Panc1 (cell line): Measurements from ENCODE around the gene TSHZ2. TPM values are rescaled to one million over a fixed set of nuclear protein-coding genes. Genes with fewer than 3 reads are reported as not detected.

Source experiments
- ATAC-seq: fragments of 200-7000 bp; cut with Tn5 transposase; 2 replicates; pipeline ENCODE4 v1.9.1; 2020; ENCODE audit warnings: mild to moderate bottlenecking, moderate library complexity
- BruUV-seq: library from RNA; stranded (reverse); fragments of 400-500 nt; replicated peaks from 2 replicates; lab custom pipeline; 2021; lab: Mats Ljungman, UMichigan
- CTCF ChIA-PET: fragments of 300-600 bp; sonication (Branson Sonifier 250); formaldehyde crosslinking; loops from one replicate; lab custom pipeline; 2022; ENCODE audit warnings: antibody characterized with exemption; lab: Charles Lee
- POLR2A ChIA-PET: fragments of 300-600 bp; sonication (Branson Sonifier 250); formaldehyde crosslinking; loops from one replicate; lab custom pipeline; 2022; ENCODE audit warnings: antibody characterized with exemption; lab: Charles Lee
- DNase-seq: peaks from one replicate; pipeline ENCODE4 v3.0.0-alpha.2; 2010; ENCODE audit warnings: low read depth, low spot score
- H3K27ac ChIP-seq: 2 replicates; pipeline ENCODE4 v1.5.1; 2011; ENCODE audit warnings: mild to moderate bottlenecking, low read length, inconsistent platforms
- H3K27me3 ChIP-seq: fragments of 200-500 bp; sonication (Bioruptor generic); 2 replicates; pipeline ENCODE4 v1.6.0; 2014; ENCODE audit warnings: low read length, inconsistent platforms; ENCODE audit not compliant: control insufficient read depth, insufficient read depth
- H3K36me3 ChIP-seq: fragments of 200-500 bp; sonication (Bioruptor generic); 2 replicates; pipeline ENCODE4 v1.5.1; 2014; ENCODE audit warnings: inconsistent platforms, mild to moderate bottlenecking, low read length, moderate library complexity; ENCODE audit not compliant: control insufficient read depth, insufficient read depth
- H3K4me1 ChIP-seq: 2 replicates; pipeline ENCODE4 v1.5.1; 2011; ENCODE audit warnings: inconsistent platforms, mild to moderate bottlenecking, low read length, moderate library complexity; ENCODE audit not compliant: control insufficient read depth, insufficient read depth
- H3K4me3 ChIP-seq, 2 experiments: 2 replicates each; pipeline ENCODE4 v1.5.1; 2011 to 2012; ENCODE audit warnings: low read depth in 2 of 2, low read length in 2 of 2, mild to moderate bottlenecking in 2 of 2, inconsistent platforms in 1 of 2, moderate library complexity in 1 of 2
- H3K9me3 ChIP-seq: fragments of 200-500 bp; sonication (Bioruptor generic); 2 replicates; pipeline ENCODE4 v1.5.1; 2014; ENCODE audit warnings: low read depth, mild to moderate bottlenecking, inconsistent platforms, low read length, moderate library complexity; ENCODE audit not compliant: control insufficient read depth, insufficient read depth
- POLR2AphosphoS5 ChIP-seq: IDR thresholded peaks from 2 replicates; pipeline ENCODE4 v1.6.1; 2012; ENCODE audit warnings: mild to moderate bottlenecking, low read depth, low read length, moderate library complexity
- SIN3A ChIP-seq: IDR thresholded peaks from 2 replicates; pipeline ENCODE4 v1.6.1; 2012; ENCODE audit warnings: low read depth, mild to moderate bottlenecking, low read length, moderate library complexity, borderline replicate concordance; ENCODE audit not compliant: insufficient read depth
- TCF7L2 ChIP-seq: IDR thresholded peaks from 2 replicates; pipeline ENCODE4 v1.6.1; 2011; ENCODE audit warnings: mild to moderate bottlenecking, low read depth, low read length, inconsistent platforms
- in situ Hi-C: cut with HindIII; loops from 2 replicates; pipeline ENCODE4 v1.10.0; 2016; ENCODE audit warnings: low sequenced_read_pairs, low pct_unique_long_range_greater_than_20kb
- intact Hi-C: fragments of 100-400 bp; cut with micrococcal nuclease; formaldehyde crosslinking; loops from one replicate; pipeline ENCODE4 v1.10.0; 2022; ENCODE audit not compliant: unreplicated experiment
- total RNA-seq: library from RNA; stranded (reverse); gene quantifications from one replicate; pipeline ENCODE4 v1.2.1, GENCODE V29; 2021; ENCODE audit not compliant: unreplicated experiment
- TF ChIP-seq, protein P1 (sequence below): fragments of 450-650 bp; IDR thresholded peaks from 2 replicates; pipeline ENCODE4 v1.5.1; 2017; ENCODE audit warnings: mild to moderate bottlenecking
- TF ChIP-seq, protein P2 (sequence below), 2 experiments: IDR thresholded peaks; 2 replicates each; pipeline ENCODE4 v1.6.1; 2011 to 2012; ENCODE audit warnings: low read depth in 2 of 2, control low read depth in 1 of 2, low read length in 1 of 2, mild to moderate bottlenecking in 1 of 2, moderate library complexity in 1 of 2; ENCODE audit not compliant: insufficient read depth in 1 of 2

Gene TSHZ2
- total RNA-seq, 1 experiment from 2014 or later, result 0.36 TPM

DNA sequence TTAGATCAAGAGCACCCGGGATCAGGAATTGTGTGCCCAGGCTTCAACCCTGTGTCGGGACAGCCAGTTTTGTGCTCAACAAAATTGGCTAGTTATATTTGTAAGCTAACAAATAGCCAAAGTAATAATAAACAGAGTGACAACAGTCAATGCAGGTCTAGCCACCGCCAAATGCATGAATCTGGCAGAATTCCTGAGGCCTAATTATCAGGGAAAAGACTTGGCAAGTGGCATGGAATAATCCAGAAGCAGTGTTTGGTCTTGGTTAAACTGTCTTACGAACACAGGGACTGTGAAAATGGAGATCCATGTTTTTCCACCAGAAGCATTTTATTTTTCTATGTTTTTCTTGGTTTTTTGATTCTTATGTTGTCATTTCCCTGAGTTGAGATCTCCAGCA, 352.7 kb downstream of the TSHZ2 start:
- ChIA-PET CTCF (no interaction called here), POLR2A (no interaction called here)
- intact Hi-C loops (no loop called here), in situ Hi-C loops (no loop called here)
- H3K27me3 ChIP-seq, result no peaks in the 10 kb centered on the region
- no peak for ATAC-seq
- DNase-seq, result no peak
- H3K9me3 ChIP-seq, result no peaks in the 10 kb centered on the region
- no peak overlapping the region for H3K4me3 ChIP-seq
- no peaks in the 10 kb centered on the region for H3K36me3 ChIP-seq
- H3K4me1 ChIP-seq, result no peaks in the 10 kb centered on the region
- TF ChIP-seq TCF7L2 (no peak), POLR2AphosphoS5 (no peak), SIN3A (no peak)
- TF ChIP-seq, protein P1, sequence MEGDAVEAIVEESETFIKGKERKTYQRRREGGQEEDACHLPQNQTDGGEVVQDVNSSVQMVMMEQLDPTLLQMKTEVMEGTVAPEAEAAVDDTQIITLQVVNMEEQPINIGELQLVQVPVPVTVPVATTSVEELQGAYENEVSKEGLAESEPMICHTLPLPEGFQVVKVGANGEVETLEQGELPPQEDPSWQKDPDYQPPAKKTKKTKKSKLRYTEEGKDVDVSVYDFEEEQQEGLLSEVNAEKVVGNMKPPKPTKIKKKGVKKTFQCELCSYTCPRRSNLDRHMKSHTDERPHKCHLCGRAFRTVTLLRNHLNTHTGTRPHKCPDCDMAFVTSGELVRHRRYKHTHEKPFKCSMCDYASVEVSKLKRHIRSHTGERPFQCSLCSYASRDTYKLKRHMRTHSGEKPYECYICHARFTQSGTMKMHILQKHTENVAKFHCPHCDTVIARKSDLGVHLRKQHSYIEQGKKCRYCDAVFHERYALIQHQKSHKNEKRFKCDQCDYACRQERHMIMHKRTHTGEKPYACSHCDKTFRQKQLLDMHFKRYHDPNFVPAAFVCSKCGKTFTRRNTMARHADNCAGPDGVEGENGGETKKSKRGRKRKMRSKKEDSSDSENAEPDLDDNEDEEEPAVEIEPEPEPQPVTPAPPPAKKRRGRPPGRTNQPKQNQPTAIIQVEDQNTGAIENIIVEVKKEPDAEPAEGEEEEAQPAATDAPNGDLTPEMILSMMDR, result no peak
- TF ChIP-seq, protein P2, sequence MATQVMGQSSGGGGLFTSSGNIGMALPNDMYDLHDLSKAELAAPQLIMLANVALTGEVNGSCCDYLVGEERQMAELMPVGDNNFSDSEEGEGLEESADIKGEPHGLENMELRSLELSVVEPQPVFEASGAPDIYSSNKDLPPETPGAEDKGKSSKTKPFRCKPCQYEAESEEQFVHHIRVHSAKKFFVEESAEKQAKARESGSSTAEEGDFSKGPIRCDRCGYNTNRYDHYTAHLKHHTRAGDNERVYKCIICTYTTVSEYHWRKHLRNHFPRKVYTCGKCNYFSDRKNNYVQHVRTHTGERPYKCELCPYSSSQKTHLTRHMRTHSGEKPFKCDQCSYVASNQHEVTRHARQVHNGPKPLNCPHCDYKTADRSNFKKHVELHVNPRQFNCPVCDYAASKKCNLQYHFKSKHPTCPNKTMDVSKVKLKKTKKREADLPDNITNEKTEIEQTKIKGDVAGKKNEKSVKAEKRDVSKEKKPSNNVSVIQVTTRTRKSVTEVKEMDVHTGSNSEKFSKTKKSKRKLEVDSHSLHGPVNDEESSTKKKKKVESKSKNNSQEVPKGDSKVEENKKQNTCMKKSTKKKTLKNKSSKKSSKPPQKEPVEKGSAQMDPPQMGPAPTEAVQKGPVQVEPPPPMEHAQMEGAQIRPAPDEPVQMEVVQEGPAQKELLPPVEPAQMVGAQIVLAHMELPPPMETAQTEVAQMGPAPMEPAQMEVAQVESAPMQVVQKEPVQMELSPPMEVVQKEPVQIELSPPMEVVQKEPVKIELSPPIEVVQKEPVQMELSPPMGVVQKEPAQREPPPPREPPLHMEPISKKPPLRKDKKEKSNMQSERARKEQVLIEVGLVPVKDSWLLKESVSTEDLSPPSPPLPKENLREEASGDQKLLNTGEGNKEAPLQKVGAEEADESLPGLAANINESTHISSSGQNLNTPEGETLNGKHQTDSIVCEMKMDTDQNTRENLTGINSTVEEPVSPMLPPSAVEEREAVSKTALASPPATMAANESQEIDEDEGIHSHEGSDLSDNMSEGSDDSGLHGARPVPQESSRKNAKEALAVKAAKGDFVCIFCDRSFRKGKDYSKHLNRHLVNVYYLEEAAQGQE (IDR thresholded peaks at IDR 0.05; ENCODE audit: insufficient read depth in 1 of 2, low read depth in 2 of 2, low read length in 1 of 2), result no peak
- BruUV-seq, result no TSS peak
- no peak overlapping the region for H3K27ac ChIP-seq

DNA sequence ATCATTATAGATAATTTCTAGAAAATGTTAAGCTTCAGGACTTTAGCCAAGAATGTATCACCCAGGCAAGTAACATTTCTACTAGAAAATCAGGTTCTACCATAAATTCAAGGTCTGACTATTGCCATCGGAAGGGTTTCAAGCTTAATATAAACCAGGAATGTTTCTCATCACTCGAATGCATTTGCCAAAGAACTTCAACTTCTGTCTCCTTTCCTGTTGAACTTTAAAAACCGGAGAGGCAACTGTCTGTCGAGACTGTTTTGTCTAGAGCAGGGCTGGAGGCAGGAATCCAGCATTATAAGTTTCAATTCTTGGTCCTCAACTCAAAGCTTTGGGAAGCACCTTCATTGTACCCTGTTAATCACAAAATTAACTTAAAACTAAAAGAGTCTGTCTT, 356.8 kb downstream of the TSHZ2 start:
- peaks cover 12% of the 10 kb centered on the region for H3K4me1 ChIP-seq
- ChIA-PET POLR2A (no interaction called here), CTCF (interaction anchor here (0.6 kb wide), 1 partner anchor 1135 kb away, joined by 3 read pairs; no protein-coding TSS in a partner anchor)
- DNase-seq (no peak), ATAC-seq (no peak)
- H3K27ac ChIP-seq, result no peak overlapping the region
- no peak for TF ChIP-seq SIN3A
- TF ChIP-seq TCF7L2, result no peak
- H3K9me3 ChIP-seq, result no peaks in the 10 kb centered on the region
- H3K36me3 ChIP-seq, result no peaks in the 10 kb centered on the region
- intact Hi-C loops, result no loop called here
- no TSS peak for BruUV-seq
- H3K4me3 ChIP-seq, result no peak overlapping the region
- H3K27me3 ChIP-seq, result no peaks in the 10 kb centered on the region
- in situ Hi-C loops, result no loop called here

DNA sequence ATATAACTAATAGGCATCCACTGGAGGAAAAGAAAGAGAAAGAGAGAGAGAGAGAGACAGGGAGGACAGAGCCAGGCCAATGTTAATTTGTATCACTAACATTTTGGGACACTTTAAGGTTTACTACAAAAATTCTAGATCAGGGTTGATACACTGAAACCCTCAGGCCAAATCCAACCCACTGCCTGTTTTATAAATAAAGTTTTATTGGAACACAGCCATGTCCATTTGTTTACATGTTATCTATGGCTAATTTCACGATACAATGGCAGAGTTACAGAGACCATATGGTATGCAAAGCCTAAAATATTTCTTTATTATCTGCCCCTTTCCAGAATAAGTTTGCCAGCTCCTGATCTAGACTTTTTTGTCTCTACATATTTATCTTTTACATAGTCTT, 357.6 kb downstream of the TSHZ2 start:
- no peak overlapping the region for H3K4me3 ChIP-seq
- no TSS peak for BruUV-seq
- ATAC-seq, result no peak
- H3K4me1 ChIP-seq, result peaks cover 12% of the 10 kb centered on the region
- TF ChIP-seq, protein P1, result no peak
- TF ChIP-seq TCF7L2 (no peak), POLR2AphosphoS5 (no peak), SIN3A (no peak)
- TF ChIP-seq, protein P2 (IDR thresholded peaks at IDR 0.05; ENCODE audit: insufficient read depth in 1 of 2, low read depth in 2 of 2, low read length in 1 of 2), result no peak
- intact Hi-C loops, result no loop called here
- ChIA-PET POLR2A (no interaction called here), CTCF (no interaction called here)
- no peak for DNase-seq
- H3K9me3 ChIP-seq, result no peaks in the 10 kb centered on the region
- in situ Hi-C loops, result no loop called here
- no peak overlapping the region for H3K27ac ChIP-seq
- no peaks in the 10 kb centered on the region for H3K36me3 ChIP-seq
- H3K27me3 ChIP-seq, result no peaks in the 10 kb centered on the region
